Prostate gland (tissue), 2 donors: Measurements from ENCODE around the gene DMD.

Source experiments
- POLR2A ChIP-seq: fragments of 450-650 bp; IDR thresholded peaks from one replicate; pipeline ENCODE4 v1.6.1; 2016; ENCODE audit warnings: antibody characterized with exemption, mild to moderate bottlenecking
- POLR2AphosphoS5 ChIP-seq: sonication (generic); formaldehyde crosslinking; IDR thresholded peaks from one replicate; pipeline ENCODE4 v1.6.1; 2017; ENCODE audit warnings: antibody characterized with exemption
- TF ChIP-seq, protein P1 (sequence below), 4 experiments: fragments of 200-600 bp in 2 of 4; fragments of 450-650 bp in 2 of 4; sonication (generic) in 2 of 4; IDR thresholded peaks; 1 replicate in 3 of 4; 2 replicates in 1 of 4; pipeline ENCODE4 v1.5.1; 2016 to 2019; ENCODE audit warnings: antibody characterized with exemption in 4 of 4, mild to moderate bottlenecking in 2 of 4, moderate library complexity in 2 of 4

DNA sequence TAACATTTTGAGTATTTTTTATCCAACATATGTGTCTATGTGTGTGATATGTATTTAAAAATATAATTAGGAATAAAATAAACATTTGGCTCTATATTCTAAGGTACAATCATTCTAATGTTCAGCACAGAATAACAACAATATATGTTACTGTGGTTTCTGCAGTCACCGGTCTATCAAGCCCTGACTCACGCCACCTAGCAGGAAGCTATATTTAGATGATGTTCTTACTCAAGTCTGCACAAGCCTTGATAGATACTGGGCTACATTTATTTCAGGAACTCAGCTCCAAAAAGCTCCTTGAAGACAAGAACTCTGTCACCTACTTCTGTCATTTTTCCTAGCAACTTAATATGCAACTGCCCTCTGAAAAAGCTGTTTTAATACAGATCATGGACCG is 1987.5 kb downstream of the DMD start:
- no peak for TF ChIP-seq POLR2AphosphoS5
- TF ChIP-seq, protein P1, sequence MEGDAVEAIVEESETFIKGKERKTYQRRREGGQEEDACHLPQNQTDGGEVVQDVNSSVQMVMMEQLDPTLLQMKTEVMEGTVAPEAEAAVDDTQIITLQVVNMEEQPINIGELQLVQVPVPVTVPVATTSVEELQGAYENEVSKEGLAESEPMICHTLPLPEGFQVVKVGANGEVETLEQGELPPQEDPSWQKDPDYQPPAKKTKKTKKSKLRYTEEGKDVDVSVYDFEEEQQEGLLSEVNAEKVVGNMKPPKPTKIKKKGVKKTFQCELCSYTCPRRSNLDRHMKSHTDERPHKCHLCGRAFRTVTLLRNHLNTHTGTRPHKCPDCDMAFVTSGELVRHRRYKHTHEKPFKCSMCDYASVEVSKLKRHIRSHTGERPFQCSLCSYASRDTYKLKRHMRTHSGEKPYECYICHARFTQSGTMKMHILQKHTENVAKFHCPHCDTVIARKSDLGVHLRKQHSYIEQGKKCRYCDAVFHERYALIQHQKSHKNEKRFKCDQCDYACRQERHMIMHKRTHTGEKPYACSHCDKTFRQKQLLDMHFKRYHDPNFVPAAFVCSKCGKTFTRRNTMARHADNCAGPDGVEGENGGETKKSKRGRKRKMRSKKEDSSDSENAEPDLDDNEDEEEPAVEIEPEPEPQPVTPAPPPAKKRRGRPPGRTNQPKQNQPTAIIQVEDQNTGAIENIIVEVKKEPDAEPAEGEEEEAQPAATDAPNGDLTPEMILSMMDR (IDR thresholded peaks at IDR 0.05) = no peak
- TF ChIP-seq POLR2A = no peak
